GM18870 (cell line): ENCODE data around the gene CLCN3.
"Not testable (repeated sequence)": the region's sequence is repeated elsewhere in the genome, so short reads cannot be mapped to it uniquely, and the experiment has no call there.

Experiments used
- ATAC-seq: cut with Tn5 transposase; IDR thresholded peaks from one replicate; pipeline ENCODE4 v1.9.1; 2021; ENCODE audit warnings: moderate library complexity; ENCODE audit not compliant: unreplicated experiment

Gene CLCN3

GRCh38 chr4:169619958-169620879 lies at the start of gene CLCN3:
Gene CLCN3, plus strand, starts transcription at chr4:169620578. Its CDS starts 15,351 bp downstream, at chr4:169635929.
- peak; percentile 84 for ATAC-seq

- ATAC-seq: not testable (repeated sequence)
Observed at GRCh38 chr4:169571012-169571411, 49.4 kb upstream of the CLCN3 start.

GRCh38 chr4:169571435-169571834 lies 48.9 kb upstream of the CLCN3 start:
- ATAC-seq: no peak

- no peak for ATAC-seq
Observed at GRCh38 chr4:169573889-169574288, 46.5 kb upstream of the CLCN3 start.

- peak; percentile 97 for ATAC-seq
Observed at GRCh38 chr4:169582203-169582602, 38.2 kb upstream of the CLCN3 start.

- no peak for ATAC-seq
Observed at GRCh38 chr4:169582706-169583105, 37.7 kb upstream of the CLCN3 start.

- ATAC-seq: no peak
Observed at GRCh38 chr4:169583563-169583962, 36.8 kb upstream of the CLCN3 start.

- no peak for ATAC-seq
Observed at GRCh38 chr4:169593050-169593560, 27.3 kb upstream of the CLCN3 start.

- no peak for ATAC-seq
Observed at GRCh38 chr4:169594560-169595195, 25.7 kb upstream of the CLCN3 start.

GRCh38 chr4:169601016-169601771 lies 19.2 kb upstream of the CLCN3 start:
- ATAC-seq: peak; percentile 49

GRCh38 chr4:169603312-169603711 lies 17.1 kb upstream of the CLCN3 start:
- no peak for ATAC-seq

GRCh38 chr4:169604131-169604900 lies 16.1 kb upstream of the CLCN3 start:
- peak; percentile 64 for ATAC-seq

GRCh38 chr4:169604903-169605331 lies 15.5 kb upstream of the CLCN3 start:
- no peak for ATAC-seq

GRCh38 chr4:169611157-169611556 lies 9.2 kb upstream of the CLCN3 start:
- no peak for ATAC-seq

GRCh38 chr4:169611991-169612870 lies 8.1 kb upstream of the CLCN3 start, which contains the start of gene NEK1:
Gene NEK1, minus strand, starts transcription at chr4:169612583. Its CDS starts 9,953 bp downstream, at chr4:169602630.
- peak; percentile 76 for ATAC-seq

- ATAC-seq: peak; percentile 46
Observed at GRCh38 chr4:169612871-169613859, 7.2 kb upstream of the CLCN3 start.

- no peak for ATAC-seq
Observed at GRCh38 chr4:169615467-169616106, 4.8 kb upstream of the CLCN3 start.

GRCh38 chr4:169616846-169617245 lies 3.5 kb upstream of the CLCN3 start:
- no peak for ATAC-seq
